ENCODE measurements around the gene TCN2.
"Not testable (repeated sequence)": the region's sequence is repeated elsewhere in the genome, so short reads cannot be mapped to it uniquely, and the experiment has no call there.

The TCN2 gene

DNA sequence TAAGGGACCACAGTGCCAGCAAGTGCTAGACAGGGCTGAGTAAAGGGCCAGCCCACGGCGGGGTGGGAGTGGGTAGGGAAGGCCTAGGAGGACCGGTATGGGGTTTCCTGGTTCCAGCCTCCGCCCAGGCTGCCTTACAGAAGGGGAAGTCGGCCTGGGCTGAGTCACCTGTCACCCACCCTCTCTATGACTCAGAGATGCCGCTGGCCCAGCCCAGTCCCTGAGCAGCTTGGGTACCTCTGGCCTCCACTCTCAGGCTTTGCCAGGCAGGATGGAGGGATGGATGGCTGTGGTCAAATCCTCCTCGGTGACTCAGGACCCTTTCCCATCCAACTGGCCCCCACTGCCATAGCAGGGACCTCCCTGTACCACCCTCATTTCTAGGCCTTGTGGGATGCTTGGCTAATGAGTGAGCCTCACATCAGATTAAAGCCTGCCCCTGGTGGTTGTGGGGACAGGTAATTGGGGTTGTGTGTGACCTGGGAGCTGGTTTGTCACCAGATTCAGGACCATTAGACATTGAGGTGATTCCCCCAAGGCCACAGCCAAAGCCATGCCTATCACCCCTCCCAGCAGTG lies 42.5 kb downstream of the TCN2 start:
- DNase-seq = peak; percentile 51

DNA sequence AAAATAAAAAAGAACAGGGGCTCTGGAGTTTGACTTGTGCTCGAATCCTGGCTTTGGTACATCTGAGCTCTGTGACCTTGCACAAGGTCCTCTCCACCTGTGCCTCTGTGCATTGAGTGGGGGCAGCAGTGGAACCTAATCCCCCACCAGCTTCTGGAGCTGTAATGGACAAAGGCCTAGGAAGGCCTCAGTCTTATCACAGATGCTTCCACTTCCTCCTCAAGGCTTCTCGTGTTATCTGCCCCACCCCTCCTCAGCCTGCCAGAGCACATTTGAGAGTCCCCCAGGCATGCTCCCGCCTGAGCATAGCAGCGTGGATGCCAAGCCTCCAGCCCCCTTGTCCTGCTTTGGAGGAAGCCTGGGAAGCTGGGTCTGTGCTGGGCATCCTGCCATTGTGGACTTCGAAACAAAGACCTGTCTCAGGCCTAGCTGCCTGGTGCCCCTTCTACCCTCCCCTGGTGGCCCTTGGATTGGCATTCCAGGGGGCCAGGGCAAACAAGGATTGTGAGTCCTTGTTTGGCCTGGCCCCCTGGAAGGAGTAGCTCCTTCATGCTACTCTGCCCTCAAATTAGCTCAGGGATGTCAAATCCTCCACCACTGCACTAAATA lies 43.6 kb downstream of the TCN2 start:
- DNase-seq = no peak

DNA sequence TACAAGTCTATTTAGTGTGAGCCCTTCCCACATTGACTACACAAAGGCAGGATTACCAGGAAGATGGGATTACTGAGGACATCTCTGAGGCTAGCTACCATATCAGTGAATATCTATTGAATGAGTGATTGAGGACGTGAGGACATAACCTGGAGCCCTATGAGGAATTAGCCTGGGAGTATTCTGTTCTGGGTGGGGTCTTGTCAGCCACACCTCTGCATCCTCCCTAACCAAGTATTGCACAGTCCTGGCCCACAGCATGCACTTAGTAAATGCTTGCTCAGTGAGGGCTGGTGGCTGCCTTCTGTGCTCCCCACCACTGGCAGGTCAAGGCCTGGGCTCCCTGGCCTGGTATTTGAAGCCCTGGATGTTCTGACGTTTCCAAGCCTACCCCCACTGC lies 45.9 kb downstream of the TCN2 start:
- DNase-seq = no peak

GRCh38 chr22:30654361-30654760 lies 47.4 kb downstream of the TCN2 start:
- DNase-seq = no peak

DNA sequence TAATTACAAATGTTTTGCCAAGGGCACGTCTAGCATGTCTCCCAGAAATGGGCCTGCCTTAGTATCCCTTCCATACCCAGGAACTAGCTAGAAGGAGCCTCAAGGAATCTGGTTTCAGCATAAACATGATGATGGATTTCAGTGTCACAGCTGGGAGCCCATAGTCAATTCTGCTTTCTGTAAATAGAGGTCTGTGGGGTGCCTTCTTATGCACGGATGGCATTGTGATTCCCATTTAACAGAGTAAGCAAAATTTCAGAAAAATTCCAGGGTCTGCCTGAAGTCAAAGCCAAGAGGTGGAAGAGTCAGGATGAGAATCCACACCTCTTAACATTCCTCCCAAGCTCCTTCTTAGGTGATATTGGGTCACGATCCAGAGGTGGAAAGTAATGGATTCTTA lies 48.6 kb downstream of the TCN2 start:
- no peak for DNase-seq

DNA sequence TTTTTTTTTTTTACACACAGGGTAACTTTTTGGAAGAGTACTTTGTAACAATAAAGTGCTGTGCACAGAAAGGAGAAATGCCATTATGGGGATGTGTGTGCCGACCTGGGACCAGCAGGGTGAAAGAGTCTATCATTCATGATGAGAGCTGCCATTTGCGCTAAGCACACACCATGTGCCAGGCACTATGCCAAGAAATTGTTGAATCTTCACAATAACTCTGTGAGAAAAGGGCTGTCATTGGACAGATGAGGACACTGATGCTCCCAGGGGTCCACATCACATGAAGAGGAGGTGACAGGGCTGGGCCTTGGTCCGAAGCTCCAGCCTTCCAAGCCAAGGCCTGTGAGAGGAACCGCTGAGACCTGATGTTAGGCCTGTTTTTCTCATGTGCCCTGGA lies 55.1 kb downstream of the TCN2 start:
- DNase-seq = no peak

- DNase-seq = no peak
These were observed 57.8 kb downstream of the TCN2 start for GRCh38 chr22:30664798-30665197.

DNA sequence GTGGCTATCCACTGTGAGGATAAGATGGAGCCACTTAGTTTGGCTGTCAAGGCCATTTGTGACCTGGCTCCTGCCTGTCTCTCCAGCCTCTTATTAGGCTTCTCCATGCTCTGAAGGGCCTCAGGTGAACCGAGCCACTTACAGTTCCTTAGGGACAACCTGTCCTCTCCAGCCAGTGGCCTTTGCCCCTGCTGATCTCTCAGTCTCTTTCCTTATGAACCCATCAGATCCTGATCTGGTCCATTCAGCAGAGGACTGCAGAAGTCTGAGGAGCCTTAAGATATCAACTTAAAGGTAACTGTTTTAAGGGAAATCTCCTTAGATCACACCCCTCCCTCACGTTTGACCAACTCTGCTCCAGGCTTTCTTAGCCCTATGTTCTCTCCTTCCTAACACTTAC lies 58.3 kb downstream of the TCN2 start:
- DNase-seq = no peak

GRCh38 chr22:30665786-30666185 lies 58.8 kb downstream of the TCN2 start:
- DNase-seq = no peak

DNA sequence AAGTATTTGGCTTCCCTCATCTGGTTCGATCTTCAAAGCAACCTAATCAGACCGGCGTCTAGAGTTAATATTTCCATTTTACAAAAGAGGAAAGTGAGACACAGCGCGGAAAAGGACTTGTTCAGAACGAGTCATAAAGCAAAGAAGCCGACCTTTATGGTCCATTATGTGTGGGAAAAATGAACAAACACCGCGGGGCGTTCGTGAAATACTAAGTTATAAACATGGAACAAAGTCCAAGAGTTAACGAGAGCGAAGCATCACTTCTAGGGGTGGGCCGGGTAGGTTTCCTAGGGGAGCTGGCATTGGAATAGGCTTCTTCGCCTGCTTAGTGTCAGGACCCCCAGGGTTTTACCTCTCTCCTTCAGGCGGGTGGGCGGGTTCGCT lies 60.1 kb downstream of the TCN2 start:
- DNase-seq = peak; percentile 4

GRCh38 chr22:30667494-30668385 lies 60.8 kb downstream of the TCN2 start, which contains the start of gene DUSP18:
Gene DUSP18, minus strand, starts transcription at chr22:30667875. Its CDS starts 3,872 bp downstream, at chr22:30664003.
- DNase-seq = peak; percentile 95

- DNase-seq = no peak
These were observed 61.4 kb downstream of the TCN2 start for GRCh38 chr22:30668386-30668710.

GRCh38 chr22:30671071-30671470 lies 64.1 kb downstream of the TCN2 start:
- DNase-seq = no peak

GRCh38 chr22:30673136-30673535 lies 66.2 kb downstream of the TCN2 start:
- no peak for DNase-seq

DNA sequence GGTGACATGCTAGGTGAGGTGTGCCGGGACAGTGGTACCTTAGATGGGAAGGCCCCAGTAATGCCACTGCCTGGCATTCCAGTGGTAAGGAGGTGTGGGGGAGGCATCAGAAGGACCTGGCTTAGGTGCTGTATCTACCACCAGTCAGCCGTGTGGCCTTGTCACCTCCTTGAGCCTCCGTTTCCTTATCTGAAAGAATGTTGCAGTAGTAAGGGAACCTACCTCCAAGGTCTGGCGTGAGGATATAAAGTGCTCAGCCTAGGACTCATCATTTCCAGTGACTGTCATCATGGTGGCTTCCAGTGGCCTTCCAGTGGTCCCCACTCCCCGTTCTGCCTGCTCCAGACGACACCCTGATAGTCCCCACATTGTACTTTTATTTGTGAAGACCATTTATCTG lies 67.5 kb downstream of the TCN2 start:
- DNase-seq = no peak

- DNase-seq = no peak
These were observed 68.5 kb downstream of the TCN2 start for GRCh38 chr22:30675436-30675835.

DNA sequence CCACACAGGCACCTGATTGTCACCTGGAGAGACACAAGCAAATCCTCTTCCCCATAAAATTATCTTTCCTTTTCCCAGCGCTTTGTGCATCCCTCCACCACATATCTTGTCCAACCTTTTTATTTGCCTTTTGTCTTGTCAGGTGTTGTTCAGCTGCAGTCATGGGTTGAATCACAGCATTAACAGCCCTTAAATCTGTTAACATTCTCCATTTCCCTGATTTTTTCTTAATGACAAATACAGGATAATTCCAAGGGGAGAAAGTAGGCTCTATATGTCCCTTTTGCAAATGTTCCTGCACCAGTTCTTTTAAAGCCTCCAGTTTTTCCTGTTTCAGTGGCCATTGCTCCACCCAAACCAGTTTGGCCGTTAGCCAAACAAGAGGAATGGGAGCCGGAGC lies 69.6 kb downstream of the TCN2 start:
- not testable (repeated sequence) for DNase-seq

All from CD4-positive, alpha-beta T cell treated with Interleukin-21 for 1 hour (primary cell).